NCI-H226 (cell line): ENCODE results near the gene NLK.
A peak's percentile ranks its signal among the peaks of the same experiment; 100 is the strongest.
"Not testable (repeated sequence)": the region's sequence is repeated elsewhere in the genome, so short reads cannot be mapped to it uniquely, and the experiment has no call there.

ENCODE experiments used
- DNase-seq: peaks from one replicate; pipeline ENCODE4 v3.0.0-alpha.2; 2015

The NLK gene

DNA sequence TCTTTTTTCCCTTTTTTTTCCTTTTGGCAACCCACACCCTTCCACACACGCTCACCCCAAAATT lies at the start of gene NLK:
NLK (plus strand) TSS at position 21 of the 64 bp plus-strand sequence. CDS start 197 bp downstream, outside the sequence.
- no peak for DNase-seq

DNA sequence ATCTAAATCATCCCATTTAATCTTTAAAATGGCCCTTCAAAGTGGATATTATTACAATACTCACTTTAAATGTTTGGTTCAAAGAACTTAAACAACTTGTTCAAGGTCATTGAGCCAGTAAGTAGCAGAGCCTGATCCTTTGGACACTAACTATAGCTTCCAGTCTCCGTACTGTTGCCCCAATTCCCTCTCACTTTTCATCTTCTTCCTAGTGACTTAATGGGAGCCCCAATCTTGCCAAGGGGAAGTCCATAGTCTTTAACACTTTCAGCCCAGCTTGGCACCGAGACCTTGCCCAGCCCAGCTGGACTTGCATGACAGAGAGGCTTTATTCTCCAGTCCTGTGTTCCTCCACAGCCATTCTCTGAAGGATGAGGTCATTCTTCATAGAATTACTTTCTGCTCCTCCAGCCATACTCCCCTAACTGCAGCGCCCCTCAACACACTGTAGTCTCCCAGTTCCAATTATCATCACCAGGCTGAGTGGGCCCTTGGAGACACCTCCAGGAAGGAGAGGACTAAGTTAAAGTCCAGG lies 49.2 kb upstream of the NLK start:
- no peak for DNase-seq

GRCh38 chr17:27993723-27994310 lies 48.7 kb upstream of the NLK start:
- no peak for DNase-seq

DNA sequence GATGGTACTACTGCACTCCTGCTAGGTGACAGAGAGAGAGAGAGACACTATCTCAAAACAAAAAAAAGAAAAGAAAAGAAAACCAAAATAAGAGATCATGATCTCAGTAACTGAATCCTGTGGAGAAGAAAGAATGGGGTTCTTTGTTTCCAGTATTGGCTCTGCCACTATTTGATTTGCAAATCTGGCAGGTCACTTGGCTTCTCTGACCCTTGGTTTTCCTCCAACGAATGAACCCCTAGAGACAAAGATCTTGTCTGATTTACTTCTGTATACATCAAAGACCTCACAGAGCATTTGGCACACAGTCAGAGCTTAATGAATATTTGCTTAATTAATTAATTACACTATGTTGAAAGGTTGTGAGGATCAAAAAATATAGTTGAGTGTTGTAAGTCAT lies 47.9 kb upstream of the NLK start:
- no peak for DNase-seq

DNA sequence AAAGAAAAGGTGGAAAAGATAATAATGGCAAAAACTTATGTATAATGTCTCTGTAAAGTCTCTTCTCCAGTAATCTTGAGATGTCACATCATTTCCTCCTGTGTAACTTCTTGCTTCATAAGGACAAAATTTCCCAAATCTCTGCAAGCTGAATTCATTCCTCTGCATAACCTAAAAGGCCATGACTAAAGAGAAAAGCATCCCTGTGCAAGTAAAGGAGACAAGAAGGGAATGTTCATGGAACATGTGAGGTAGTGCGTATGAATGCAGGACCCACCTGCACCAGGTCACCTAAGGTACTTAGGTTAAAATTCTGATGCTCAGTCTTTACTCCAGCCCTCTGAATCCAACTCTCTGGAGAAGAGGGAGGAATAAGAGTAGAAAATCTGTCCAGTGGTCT lies 46.9 kb upstream of the NLK start:
- DNase-seq, result no peak

DNA sequence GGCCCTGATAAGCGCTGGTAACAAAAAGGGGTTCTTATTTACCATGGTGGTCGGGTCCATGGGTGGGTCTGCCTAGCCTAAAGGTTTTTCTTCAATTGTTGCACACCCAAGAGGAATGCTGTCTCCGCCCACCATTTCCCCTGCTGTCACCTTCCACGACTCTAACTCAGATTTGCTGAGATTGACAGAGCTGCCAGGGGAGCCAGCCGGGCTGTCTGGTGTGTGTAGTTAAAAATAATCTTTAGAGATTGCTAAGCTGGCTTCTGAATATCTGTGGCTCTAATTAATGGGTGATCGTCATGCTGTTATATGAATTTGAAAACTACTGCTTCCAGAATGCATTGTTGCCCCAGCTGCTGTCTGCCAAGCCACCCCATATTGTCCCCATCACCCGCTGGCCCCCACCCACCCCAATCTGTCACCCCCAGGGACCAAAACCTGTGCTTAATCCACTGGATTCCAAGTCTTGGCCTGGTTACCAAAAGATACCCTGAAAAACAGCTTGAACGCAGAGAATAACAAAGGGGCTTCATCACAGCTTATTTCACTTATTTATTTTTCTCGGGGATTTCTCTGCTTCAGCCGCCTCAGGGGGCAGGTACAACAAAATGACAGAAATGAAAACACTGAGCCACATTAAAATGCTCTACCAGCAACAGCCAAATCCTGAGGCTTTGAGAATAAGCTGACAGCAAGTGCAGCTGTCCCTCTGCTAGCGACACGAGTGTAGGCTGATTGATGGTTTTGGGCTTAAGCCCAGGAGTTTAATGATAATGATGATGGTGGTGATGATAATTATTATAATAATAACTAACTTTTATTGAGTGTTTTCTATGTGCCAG lies 46.1 kb upstream of the NLK start:
- DNase-seq, result no peak

DNA sequence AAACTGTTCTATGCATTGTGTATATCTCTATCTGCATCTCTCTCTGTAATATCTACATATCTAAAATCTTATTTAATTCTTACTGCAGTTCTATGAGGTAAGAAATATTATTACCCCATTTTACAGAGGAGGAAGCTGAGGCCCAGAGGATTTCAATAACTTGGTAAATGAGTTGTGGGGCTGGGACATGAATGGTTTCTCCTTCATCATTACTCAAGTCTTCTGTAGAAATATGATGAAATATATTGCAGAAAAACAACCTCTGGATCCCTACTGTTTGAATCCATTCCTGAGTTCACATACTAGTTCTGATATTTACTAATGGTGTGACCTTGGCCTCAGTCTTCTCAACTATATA lies 45.5 kb upstream of the NLK start:
- no peak for DNase-seq

- DNase-seq, result no peak
These were observed 45.0 kb upstream of the NLK start for GRCh38 chr17:27997522-27997921.

DNA sequence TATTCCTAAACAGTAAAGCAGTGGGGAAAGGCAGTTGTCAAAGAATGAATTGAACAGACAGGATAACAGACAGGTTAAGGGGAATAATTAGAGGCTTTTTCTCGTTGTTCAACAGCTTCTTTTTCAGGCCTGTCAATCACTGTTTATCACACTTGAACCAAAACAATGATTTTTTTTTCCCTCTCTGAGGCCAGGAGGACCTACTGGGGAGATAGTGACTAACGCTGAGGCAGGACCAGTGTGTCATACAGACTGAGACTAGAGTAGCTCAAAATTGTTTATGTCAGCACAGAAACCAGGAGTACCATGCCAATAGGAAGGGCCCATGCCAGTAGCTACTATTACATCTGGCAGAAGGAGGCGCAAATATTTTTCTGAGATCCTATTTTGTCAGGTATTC lies 41.3 kb upstream of the NLK start:
- DNase-seq, result no peak

DNA sequence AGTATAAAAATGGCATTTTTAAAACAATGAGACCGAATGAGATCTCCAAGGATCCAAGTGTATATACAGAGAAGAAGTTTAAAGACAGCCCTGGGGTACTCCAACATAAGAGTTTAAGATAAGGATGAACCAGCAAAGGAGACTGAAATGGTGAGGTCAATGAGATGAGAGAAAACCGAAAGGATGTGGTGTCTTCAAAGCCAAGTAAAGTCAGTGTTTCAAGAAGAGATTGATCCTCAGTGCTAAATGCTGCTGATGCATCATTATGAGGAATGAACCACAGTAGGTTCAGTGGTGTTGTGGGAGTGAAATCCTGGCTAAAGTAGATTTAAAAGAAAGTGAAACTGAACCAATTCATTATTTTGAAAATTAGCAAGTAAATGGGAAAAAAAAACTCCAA lies 38.1 kb upstream of the NLK start:
- no peak for DNase-seq

DNA sequence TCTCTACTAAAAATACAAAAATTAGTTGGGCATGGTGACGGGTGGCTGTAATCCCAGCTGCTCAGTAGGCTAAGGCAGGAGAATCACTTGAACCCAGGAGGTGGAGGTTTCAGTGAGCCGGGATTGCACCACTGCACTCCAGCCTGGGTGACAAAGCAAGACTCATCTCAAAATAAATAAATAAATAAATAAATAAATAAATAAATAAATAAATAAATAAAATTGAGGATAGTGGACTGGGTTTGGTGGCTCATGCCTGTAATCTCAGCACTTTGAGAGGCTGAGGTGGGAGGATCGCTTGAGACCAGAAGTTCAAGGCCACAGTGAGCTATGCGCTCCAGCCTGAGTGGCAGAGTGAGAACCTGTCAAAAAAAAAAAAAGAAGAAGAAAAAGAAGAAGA lies 34.6 kb upstream of the NLK start:
- not testable (repeated sequence) for DNase-seq

DNA sequence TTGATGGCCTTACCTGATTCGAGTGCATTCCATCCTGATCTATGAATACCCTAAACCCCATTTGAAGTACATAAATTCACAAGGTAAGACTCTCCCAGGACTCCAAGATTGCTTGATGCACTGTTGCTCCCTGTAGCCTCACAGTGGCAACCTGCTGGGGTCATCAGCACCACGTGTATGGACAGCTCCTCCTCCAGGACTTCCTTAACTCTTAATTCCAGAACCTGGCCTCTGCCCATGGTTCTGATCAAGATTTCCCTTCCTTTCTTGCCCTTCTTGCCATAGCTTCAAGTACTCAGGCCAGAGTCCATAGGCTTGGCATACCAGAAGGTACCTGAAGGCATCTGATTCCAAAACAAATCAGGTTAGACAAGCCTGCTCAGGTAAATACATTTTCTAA lies 34.0 kb upstream of the NLK start:
- DNase-seq, result peak; percentile 54

DNA sequence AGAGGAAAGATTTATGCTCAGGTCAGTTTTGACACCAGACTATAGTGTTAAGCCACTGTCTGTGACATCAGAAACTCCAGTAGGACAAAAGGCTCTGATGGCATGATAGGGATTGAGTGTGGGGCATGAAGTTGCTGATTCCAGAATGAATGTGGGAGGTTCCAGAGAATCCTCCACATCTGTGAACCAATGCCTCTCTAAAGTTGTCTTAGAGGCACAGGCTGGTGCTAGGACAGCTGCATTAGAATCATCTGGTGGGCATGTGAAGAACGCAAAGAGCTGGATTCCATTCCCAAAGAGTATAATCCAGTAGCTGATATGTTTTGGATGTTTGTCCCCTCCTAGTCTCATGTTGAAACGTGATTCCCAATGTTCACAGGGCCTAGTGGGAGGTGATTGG lies 32.1 kb upstream of the NLK start:
- no peak for DNase-seq

- DNase-seq, result no peak
These were observed 23.9 kb upstream of the NLK start for GRCh38 chr17:28018439-28019070.

- DNase-seq, result no peak
These were observed 22.0 kb upstream of the NLK start for GRCh38 chr17:28020515-28020914.

- no peak for DNase-seq
These were observed 13.4 kb upstream of the NLK start for GRCh38 chr17:28029044-28029443.

DNA sequence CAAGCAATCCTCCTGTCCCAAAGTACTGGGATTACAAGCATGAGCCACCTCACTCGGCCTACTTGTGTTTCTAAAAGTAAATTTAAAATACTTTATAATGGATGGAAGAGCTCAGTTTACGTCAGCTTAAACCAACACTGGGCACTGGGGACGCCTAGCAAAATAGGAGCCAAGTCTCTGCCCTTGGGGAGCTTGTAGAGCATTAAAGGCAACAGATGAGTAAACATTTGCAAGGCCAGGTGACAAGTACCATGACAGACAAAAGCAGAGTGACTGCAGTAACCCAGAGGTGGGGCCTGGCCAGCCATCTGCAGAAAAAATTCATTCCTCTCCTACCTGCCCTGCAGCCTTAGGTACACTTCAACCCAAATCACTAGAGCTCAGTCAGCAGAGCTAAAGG lies 12.1 kb upstream of the NLK start:
- DNase-seq, result no peak

DNA sequence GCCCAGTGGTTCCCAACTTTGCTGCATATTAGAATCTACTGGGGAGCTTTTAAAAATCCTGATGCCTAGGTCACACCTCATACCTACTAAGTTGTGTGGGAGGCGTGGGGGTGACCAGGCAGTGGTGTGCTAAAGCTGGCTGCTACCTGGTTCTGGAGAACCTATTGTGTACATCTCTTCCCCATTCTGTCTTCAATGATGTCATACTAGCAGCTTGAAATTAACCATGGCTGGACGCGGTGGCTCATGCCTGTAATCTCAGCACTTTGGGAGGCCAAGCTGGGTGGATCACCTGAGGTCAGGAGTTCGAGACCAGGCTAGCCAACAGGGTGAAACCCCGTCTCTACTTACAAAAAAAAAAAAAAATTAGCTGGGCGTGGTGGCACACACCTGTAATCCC lies 11.3 kb upstream of the NLK start:
- DNase-seq, result no peak

- peak; percentile 95 for DNase-seq
These were observed 8.3 kb upstream of the NLK start for GRCh38 chr17:28033972-28034714.

DNA sequence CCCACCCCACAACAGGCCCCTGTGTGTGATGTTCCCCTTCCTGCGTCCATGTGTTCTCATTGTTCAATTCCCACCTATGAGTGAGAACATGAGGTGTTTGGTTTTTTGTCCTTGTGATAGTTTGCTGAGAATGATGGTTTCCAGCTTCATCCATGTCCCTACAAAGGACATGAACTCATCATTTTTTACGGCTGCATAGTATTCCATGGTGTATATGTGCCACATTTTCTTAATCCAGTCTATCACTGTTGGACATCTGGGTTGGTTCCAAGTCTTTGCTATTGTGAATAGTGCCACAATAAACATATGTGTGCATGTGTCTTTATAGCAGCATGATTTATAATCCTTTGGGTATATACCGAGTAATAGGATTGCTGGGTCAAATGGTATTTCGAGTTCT lies 7.0 kb upstream of the NLK start:
- DNase-seq, result not testable (repeated sequence)

GRCh38 chr17:28035884-28036283 lies 6.6 kb upstream of the NLK start:
- DNase-seq, result not testable (repeated sequence)

- no peak for DNase-seq
These were observed 3.7 kb upstream of the NLK start for GRCh38 chr17:28038802-28039201.

DNA sequence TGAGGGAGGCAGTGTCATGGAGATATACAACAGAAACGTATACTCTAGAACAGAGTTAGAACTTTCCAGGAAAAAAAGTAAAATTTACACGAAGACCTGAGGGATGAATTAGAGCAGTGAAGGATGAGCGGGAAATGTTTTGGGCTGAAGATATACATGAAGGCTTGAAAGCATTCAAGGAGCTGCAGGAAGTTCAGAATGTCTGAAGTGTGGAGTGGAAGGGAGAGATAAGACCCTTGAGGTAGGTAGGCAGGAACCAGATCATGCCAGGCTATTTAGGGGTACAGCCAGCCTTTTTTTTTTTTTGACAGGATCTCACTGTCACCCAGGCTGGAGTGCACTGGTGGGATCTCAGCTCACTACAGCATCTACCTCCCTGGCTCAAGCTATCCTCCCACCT lies 3.2 kb upstream of the NLK start:
- no peak for DNase-seq

GRCh38 chr17:28040406-28040805 lies 2.1 kb upstream of the NLK start:
- DNase-seq, result no peak
